OCI-LY1 (cell line): ENCODE measurements around the gene ME1.

Experiments used
- CTCF ChIP-seq: fragments of 200-600 bp; sonication (generic), shearing (Covaris generic); IDR thresholded peaks from 2 replicates; pipeline ENCODE4 v1.5.1; 2017; ENCODE audit warnings: mild to moderate bottlenecking, antibody characterized with exemption, low read length, moderate library complexity, mixed read lengths
- EZH2 ChIP-seq: fragments of 200-600 bp; sonication (generic), shearing (Covaris generic); IDR thresholded peaks from 2 replicates; pipeline ENCODE4 v1.8.0; 2017; ENCODE audit warnings: borderline replicate concordance, mixed run types, mild to moderate bottlenecking, antibody characterized with exemption, low read length, moderate library complexity, mixed read lengths

- TF ChIP-seq CTCF = no peak
- TF ChIP-seq EZH2 = no peak
Measured at GRCh38 chr6:83470001-83470400, 39.1 kb upstream of the ME1 start.
